Activated CD4-positive, CD25-positive, alpha-beta regulatory T cell treated with anti-CD3 and anti-CD28 coated beads, Interleukin-2, amount 50 U/mL, for 16 hours (primary cell): Measurements from ENCODE around the gene HLA-DMA.

Experiments
- DNase-seq: peaks from one replicate; pipeline ENCODE4 v3.0.0-alpha.2; 2020; ENCODE audit warnings: low read depth, low spot score

HLA-DMA gene

GRCh38 chr6:32974541-32975308 is 21.8 kb upstream of the HLA-DMA start:
- no peak for DNase-seq

DNA sequence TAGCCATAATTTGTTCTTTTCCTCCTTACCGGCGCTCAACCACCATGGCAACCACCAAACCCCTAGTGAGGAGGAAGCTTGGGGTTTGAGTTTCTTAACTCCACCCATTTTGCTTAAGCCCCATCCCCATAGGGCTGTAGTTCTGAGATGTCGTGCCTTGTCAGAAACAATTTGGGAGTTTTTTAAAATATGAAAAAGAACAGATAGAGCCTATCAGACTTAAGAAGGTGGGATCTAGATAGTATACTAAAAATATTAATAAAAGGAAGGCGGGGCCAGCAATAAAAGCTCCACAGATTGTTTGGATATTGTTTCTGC is 21.1 kb upstream of the HLA-DMA start:
- no peak for DNase-seq

DNA sequence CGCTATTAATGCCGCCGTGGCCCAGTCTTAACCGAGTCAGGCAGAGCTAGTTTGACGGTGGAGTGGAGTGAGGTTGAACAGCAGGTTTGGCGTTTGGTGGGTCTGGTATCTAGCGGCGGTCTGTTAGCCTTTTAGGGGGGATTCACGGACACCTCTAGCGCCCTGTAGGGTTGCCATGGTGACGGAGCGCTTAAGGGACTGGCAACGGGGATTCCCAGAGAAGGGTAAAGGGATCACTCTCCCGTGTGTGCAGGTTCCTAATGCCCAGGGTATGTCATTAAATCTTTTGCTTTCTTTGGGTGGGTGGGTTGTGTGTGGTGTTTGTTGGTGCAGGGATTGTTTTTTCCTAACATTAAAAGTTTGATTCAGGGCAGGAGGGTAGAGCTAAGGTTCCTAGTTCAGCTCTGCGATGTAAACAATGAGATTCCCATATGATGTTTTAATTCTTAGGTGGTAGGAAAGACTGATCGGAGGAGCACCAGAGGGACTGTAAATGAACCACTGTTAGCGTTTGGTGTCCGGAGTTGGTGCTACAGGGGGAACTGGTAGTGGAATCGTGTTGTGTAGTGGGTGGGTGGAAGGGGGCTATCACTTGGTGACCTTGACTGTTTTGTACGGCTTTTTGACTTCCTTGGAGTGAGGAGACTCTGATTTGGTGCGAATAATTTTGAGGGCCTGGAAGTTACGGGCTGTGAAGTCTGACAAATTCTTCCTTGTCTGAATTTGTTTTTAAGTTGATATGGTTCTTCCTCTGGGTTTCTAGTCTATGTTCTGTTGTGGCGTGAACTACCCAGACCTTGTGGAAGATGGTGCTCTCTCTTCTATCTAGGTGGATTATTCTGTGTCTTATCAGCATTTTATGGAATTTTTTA is 20.5 kb upstream of the HLA-DMA start:
- DNase-seq = peak; percentile 39

- DNase-seq = peak; percentile 27
Observed at GRCh38 chr6:32972353-32973143, 19.7 kb upstream of the HLA-DMA start.

DNA sequence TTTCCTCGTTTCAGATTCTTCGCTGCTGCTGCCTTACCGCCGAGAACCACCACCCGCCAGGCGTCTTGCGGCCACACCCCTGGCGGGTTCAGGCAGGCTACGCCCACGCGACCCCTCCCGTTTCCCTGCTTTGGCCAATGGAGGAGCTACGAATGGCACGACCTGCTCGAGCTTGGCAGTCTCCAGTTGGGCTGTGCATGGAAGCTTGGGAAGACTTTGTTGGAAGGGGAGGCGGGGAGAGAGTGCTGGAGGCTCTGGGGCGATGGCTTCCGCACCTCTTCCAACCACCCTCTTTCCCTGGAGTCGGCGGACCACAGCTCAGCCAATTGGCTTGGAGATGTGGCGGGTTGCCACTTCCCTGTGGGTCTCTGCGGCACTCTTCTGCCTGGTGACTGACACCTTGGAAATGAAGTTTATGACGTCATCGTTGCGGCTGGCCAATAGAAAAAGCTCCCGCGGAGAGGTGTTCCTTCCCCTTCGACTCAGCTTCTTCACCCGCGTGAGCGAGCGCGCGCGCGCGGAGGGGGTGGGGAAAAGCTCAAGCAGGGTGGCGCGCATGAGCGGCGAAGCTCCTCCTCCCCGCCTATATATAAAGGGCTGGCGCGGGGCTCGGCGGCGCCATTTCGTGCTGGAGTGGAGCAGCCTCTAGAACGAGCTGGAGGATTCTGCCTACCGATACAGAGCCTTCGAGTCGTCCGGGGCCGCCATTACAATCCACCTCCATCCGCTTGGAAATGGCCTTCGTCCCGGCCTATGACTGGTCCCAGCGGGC is 18.9 kb upstream of the HLA-DMA start:
- peak; percentile 100 for DNase-seq

- no peak for DNase-seq
Observed at GRCh38 chr6:32971242-32971580, 18.3 kb upstream of the HLA-DMA start.

- peak; percentile 58 for DNase-seq
Observed at GRCh38 chr6:32970413-32971241, 17.7 kb upstream of the HLA-DMA start.

DNA sequence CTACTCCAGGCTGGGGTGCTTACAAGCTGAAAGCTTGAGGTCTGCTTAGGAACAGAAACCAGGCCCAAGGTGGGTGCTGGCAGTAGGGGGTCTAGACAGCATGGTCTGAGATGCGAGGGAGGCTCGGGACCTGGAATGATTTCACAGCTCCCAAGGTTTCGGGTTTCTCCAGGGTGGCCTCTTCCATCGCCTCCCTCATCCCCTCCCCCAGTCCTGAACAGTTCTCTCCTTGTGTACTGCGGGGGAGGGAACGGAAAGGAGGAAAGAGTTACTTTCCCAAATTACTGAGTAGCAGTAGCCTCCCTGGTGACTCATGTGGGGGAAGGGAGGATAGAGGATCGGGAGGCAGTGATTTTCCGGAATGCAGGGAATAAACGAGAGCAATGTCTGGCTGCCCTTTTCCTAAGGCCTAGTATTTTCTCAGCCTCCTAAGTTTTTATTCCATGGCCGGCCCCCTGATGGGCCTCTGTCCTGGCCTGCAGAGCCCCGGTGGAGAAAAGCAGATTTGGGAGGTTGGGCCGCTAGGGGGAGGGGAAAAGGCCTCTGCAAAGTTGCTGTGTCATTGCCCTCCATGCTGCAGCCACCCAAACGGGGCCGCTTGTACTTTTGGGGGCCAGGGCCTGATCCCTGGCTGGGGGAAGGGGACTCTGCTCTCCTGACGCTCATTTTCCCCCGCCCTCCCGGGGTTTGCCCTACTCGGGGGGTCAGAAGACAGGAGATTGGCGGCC is 17.0 kb upstream of the HLA-DMA start:
- peak; percentile 59 for DNase-seq

DNA sequence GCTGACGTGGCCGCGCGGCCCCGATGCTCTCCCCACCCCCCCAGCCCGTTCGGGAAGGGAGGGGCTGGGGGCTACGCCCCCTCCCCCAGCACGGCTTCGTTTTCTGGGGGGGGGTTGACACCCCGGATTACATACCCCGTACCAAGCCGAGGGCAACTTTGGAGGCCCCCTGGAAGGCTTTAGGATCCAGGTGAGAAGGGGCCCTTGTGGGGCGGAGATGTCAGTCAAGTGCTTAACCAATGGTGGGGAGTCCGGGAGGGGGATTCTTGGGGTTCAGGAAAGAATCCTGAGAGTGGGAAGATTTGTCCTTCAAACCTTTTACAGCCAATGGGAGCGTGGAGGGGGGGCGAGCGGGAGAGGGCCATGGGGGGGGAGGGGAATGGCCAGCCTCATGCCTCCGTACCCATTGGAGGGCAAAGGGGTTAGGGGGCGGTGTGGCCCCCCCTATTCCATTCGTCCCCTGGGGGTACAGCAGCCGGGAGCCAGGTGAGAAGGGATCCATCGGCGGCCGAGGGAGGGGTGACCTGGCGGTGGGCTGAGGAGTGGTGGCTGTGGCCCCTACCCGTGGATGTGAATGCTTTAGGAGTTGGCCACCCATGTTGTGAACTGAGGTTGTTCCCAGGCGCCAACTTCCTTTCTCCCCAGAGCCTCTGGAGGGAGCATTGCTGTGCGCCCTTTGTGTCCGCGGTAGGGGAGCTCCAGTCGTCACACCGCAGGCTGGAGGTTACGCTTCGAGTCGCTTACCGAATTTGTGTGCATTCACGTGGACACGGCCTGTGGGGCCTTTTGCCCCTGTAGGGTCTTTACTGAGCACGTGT is 16.2 kb upstream of the HLA-DMA start:
- DNase-seq = peak; percentile 28

GRCh38 chr6:32968093-32968866 is 15.4 kb upstream of the HLA-DMA start, which contains the start of gene BRD2:
BRD2 (plus strand) TSS chr6:32968594; CDS start chr6:32972899, 4,305 bp downstream.
- peak; percentile 97 for DNase-seq

- no peak for DNase-seq
Observed at GRCh38 chr6:32967151-32968091, 14.5 kb upstream of the HLA-DMA start.

DNA sequence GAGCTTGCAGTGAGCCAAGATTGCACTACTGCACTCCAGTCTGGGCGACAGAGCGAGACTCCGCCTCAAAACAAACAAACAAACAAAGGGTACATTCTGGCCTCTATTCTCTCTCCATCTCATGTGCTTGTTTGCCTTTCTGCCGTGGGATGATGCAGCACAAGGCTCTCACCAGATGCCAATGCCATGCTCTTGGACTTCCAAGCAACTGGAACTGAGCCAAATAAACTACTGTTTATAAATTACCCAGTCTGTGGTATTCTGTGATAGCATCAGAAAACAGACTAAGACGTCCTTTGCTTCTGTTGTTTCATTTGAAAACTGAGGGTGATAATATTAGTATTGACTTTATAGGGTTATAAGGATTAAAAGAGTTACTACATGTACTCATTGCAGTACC is 11.9 kb upstream of the HLA-DMA start:
- DNase-seq = no peak

DNA sequence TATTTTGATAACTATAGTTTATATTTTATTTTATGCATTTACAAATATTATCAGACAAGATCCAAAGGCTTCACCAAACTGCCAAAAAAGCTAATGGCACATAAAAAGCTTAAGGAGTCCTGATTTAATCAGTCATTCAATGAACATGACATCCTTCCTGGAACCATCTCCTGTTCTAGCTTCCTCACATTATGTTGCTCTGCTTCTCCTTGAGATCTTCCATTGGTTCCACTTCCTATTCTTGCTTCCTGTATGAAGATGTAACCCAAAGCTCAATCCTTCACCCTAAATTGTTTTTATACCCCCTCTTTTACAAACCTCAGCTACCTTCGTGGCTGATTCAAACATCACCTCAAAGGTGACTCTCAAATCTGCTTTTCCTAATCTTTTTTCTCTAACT is 11.0 kb upstream of the HLA-DMA start:
- DNase-seq = no peak

- no peak for DNase-seq
Observed at GRCh38 chr6:32962213-32962826, 9.4 kb upstream of the HLA-DMA start.

- no peak for DNase-seq
Observed at GRCh38 chr6:32960563-32960962, 7.7 kb upstream of the HLA-DMA start.

DNA sequence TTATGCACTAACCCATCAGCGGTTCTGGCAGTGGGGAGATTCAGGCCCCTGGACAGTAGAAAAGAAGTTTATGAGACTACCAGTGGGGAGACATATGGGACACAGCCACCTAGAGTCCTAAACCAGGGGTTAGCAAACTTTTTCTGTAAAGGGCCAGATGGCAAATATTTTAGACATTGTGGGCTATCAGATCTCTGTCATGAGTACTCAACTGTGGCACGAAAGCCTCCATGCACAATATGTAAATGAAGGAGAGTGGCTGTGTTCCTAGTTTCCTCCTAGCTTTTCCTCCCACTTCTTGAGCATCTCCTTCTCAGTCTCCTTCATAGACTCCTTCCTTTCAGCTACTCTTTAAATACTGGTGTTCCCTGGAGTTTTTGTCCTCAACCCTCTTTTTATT is 3.3 kb upstream of the HLA-DMA start:
- no peak for DNase-seq
